GM12878 (cell line): Measurements from ENCODE around the gene CORO1A. TPM values are rescaled to one million over a fixed set of nuclear protein-coding genes. Genes with fewer than 3 reads are reported as not detected.

Experiments
- ATAC-seq: fragments of 200-7000 bp; cut with Tn5 transposase; 3 replicates; pipeline ENCODE4 v1.9.1; 2020; ENCODE audit warnings: mild to moderate bottlenecking, moderate library complexity
- BruUV-seq: library from RNA; stranded (reverse); fragments of 400-500 nt; replicated peaks from 2 replicates; lab custom pipeline; 2021; lab: Mats Ljungman, UMichigan
- CTCF ChIA-PET: fragments of 300-600 bp; sonication (Branson Sonifier 250); formaldehyde crosslinking; extraction: SDS; loops from one replicate; lab custom pipeline; 2021; ENCODE audit warnings: inconsistent platforms; lab: Yijun Ruan, JAX
- POLR2A ChIA-PET: fragments of 350-600 bp; formaldehyde crosslinking; extraction: SDS; loops from one replicate; lab custom pipeline; 2021; ENCODE audit warnings: inconsistent platforms; lab: Charles Lee
- RAD21 ChIA-PET: fragments of 300-600 bp; sonication (Branson Sonifier 250); formaldehyde crosslinking; loops from one replicate; lab custom pipeline; 2023; ENCODE audit warnings: antibody characterized with exemption; ENCODE audit not compliant: unreplicated experiment; lab: Charles Lee
- SMC1A ChIA-PET: fragments of 300-600 bp; sonication (Branson Sonifier 250); formaldehyde crosslinking; loops from one replicate; lab custom pipeline; 2023; ENCODE audit not compliant: unreplicated experiment, uncharacterized antibody; lab: Charles Lee
- DNase-seq: peaks from one replicate; pipeline ENCODE4 v3.0.0-alpha.2; 2011; ENCODE audit warnings: low read depth, low spot score
- FAIRE-seq: peaks from 3 replicates; lab custom pipeline; 2011; peaks lifted over from hg19 to GRCh38; lab: Jason Lieb, UNC
- H2AFZ ChIP-seq: 2 replicates; pipeline ENCODE4 v1.6.0; 2011; ENCODE audit warnings: low read depth, low read length, control low read depth; ENCODE audit not compliant: control insufficient read depth
- H3K27ac ChIP-seq: 2 replicates; pipeline ENCODE4 v1.5.1; 2011; ENCODE audit warnings: control low read depth; ENCODE audit not compliant: control insufficient read depth, insufficient read depth
- H3K27me3 ChIP-seq, 2 experiments: replicated peaks in 1 of 2; 2 replicates each; pipeline versions ENCODE4 v1.6.0 to v1.6.1; 2011; ENCODE audit warnings: low read length in 1 of 2; ENCODE audit not compliant: control insufficient read depth in 2 of 2, insufficient read depth in 2 of 2
- H3K36me3 ChIP-seq, 2 experiments: 2 replicates each; pipeline ENCODE4 v1.5.1; 2011; ENCODE audit warnings: low read length in 1 of 2; ENCODE audit not compliant: control insufficient read depth in 2 of 2, insufficient read depth in 2 of 2
- H3K4me1 ChIP-seq: 2 replicates; pipeline ENCODE4 v1.6.1; 2011; ENCODE audit warnings: mild to moderate bottlenecking, low read length, moderate library complexity, mixed read lengths; ENCODE audit not compliant: control insufficient read depth, insufficient read depth
- H3K4me2 ChIP-seq: 2 replicates; pipeline ENCODE4 v1.6.0; 2011; ENCODE audit warnings: control low read depth; ENCODE audit not compliant: control insufficient read depth, insufficient read depth
- H3K4me3 ChIP-seq: fragments of 200-600 bp; sonication (generic); 2 replicates; pipeline ENCODE4 v1.5.1; 2016
- H3K79me2 ChIP-seq: 2 replicates; pipeline ENCODE4 v1.6.0; 2011; ENCODE audit warnings: low read length; ENCODE audit not compliant: control insufficient read depth, insufficient read depth
- H3K9ac ChIP-seq: 2 replicates; pipeline ENCODE4 v1.8.0; 2011; ENCODE audit warnings: low read length, control low read depth, mixed read lengths; ENCODE audit not compliant: control insufficient read depth, insufficient read depth
- H3K9me3 ChIP-seq: replicated peaks from 3 replicates; pipeline ENCODE4 v1.5.1; 2011; ENCODE audit warnings: mild to moderate bottlenecking, low read length; ENCODE audit not compliant: control insufficient read depth, insufficient read depth
- H4K20me1 ChIP-seq: 2 replicates; pipeline ENCODE4 v1.6.0; 2011; ENCODE audit not compliant: control insufficient read depth, insufficient read depth
- CHD4 ChIP-seq: fragments of 200-600 bp; sonication (generic); IDR thresholded peaks from 2 replicates; pipeline ENCODE4 v1.6.1; 2016; ENCODE audit warnings: mild to moderate bottlenecking
- MEF2B ChIP-seq: fragments of 450-650 bp; IDR thresholded peaks from 2 replicates; pipeline ENCODE4 v1.6.1; 2018; ENCODE audit warnings: mild to moderate bottlenecking, moderate library complexity; ENCODE audit not compliant: partially characterized antibody, poor library complexity, severe bottlenecking
- RELA ChIP-seq: fragments of 450-650 bp; IDR thresholded peaks from 2 replicates; pipeline ENCODE4 v1.8.0; 2014; ENCODE audit warnings: borderline replicate concordance; ENCODE audit not compliant: partially characterized antibody
- RFX5 ChIP-seq: IDR thresholded peaks from 2 replicates; pipeline ENCODE4 v1.6.1; 2011; ENCODE audit warnings: low read depth, low read length, improper control_type of control experiment
- SMC3 ChIP-seq: IDR thresholded peaks from 2 replicates; pipeline ENCODE4 v1.6.1; 2011; ENCODE audit warnings: low read length, improper control_type of control experiment, borderline replicate concordance
- SP1 ChIP-seq: IDR thresholded peaks from one replicate; pipeline ENCODE4 v1.6.1; 2011; ENCODE audit warnings: low read depth, low read length
- WGBS: methylation state at CpG from one replicate; pipeline ENCODE4 v1.1.6; 2016; ENCODE audit warnings: low lambda C conversion rate; ENCODE audit not compliant: insufficient replicate concordance, insufficient coverage; ENCODE audit errors: missing lambda C conversion rate; 5-methylcytosine and 5-hydroxymethylcytosine counted together
- in situ Hi-C: fragments of 300-500 bp; cut with MboI; formaldehyde crosslinking; loops from 9 replicates; pipeline ENCODE4 v1.14.3; 2018; ENCODE audit warnings: mixed read lengths
- intact Hi-C: fragments of 100-400 bp; cut with micrococcal nuclease; formaldehyde crosslinking; loops from one replicate; pipeline ENCODE4 v1.14.2; 2022; ENCODE audit not compliant: unreplicated experiment
- polyA plus RNA-seq, 11 experiments: library from polyadenylated mRNA; depleted of rRNA in 4 of 11; unstranded in 6 of 11; stranded (reverse) in 5 of 11; fragments of >200 nt; fragmentation: Nextera tagmentation in 4 of 11; fragmentation: Illumina TruSeq in 1 of 11; extraction: Ambion mirVana in 4 of 11; extraction: Trizol in 1 of 11; gene quantifications; 1 replicate in 1 of 11; 2 replicates in 10 of 11; pipeline versions ENCODE4 v1.2.1 to v1.2.3, GENCODE V29; 2011 to 2016; ENCODE audit warnings: inconsistent platforms in 2 of 11, missing spikeins in 2 of 11, low read depth in 1 of 11
- total RNA-seq, 4 experiments: library from RNA; depleted of rRNA in 3 of 4; stranded (reverse); fragments of >200 nt in 3 of 4; fragmentation: Illumina TruSeq in 1 of 4; extraction: Trizol in 1 of 4; gene quantifications; 2 replicates each; pipeline versions ENCODE4 v1.2.1 to v1.2.3, GENCODE V29; 2013 to 2021
- TF ChIP-seq, protein P1 (sequence below): fragments of 450-650 bp; IDR thresholded peaks from 2 replicates; pipeline ENCODE4 v1.6.1; 2017; ENCODE audit warnings: low read depth, mild to moderate bottlenecking, moderate library complexity

The CORO1A gene
- total and polyA plus RNA-seq, 10 of the 15 experiments (the other 5 are each of a cell fraction or from before 2014, with no cell fraction given) = 16.3 to 1,464 (median 714) TPM

DNA sequence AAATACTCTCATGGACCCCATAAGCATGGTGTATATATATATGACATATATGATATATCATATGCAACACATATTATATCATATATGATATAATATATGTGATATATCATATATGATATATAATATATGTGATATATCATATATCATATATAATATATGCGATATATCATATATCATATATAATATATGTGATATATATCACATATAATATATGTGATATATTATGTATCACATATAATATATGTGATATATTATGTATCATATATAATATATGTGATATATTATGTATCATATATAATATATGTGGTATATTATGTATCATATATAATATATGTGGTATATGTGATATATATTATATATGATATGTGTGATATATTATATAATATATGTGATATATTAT is 38.5 kb upstream of the CORO1A start (continued):
- TF ChIP-seq, protein P1, sequence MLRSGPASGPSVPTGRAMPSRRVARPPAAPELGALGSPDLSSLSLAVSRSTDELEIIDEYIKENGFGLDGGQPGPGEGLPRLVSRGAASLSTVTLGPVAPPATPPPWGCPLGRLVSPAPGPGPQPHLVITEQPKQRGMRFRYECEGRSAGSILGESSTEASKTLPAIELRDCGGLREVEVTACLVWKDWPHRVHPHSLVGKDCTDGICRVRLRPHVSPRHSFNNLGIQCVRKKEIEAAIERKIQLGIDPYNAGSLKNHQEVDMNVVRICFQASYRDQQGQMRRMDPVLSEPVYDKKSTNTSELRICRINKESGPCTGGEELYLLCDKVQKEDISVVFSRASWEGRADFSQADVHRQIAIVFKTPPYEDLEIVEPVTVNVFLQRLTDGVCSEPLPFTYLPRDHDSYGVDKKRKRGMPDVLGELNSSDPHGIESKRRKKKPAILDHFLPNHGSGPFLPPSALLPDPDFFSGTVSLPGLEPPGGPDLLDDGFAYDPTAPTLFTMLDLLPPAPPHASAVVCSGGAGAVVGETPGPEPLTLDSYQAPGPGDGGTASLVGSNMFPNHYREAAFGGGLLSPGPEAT = no peak
- TF ChIP-seq SMC3 = no peak
- TF ChIP-seq RFX5 = no peak
- TF ChIP-seq SP1 = no peak

DNA sequence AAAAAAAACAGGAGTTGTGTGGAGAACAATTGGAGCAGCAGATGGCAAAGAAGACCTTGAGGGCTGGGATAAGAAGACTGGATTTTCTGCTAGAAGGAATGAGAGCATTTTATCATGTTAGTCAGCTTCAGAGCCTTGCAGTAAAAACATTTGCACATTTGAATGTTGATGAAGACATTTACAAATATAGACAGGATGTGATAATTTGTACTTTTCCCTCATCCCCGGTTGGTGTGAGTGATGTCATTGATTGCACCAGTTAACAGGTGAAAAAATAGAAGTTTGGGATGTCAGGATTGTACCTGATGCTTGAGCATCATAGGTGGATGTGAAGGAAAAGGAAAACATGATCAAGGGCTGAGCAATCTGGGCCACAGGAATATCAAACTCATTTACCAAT is 37.7 kb upstream of the CORO1A start:
- Histone ChIP-seq H3K27ac (no peak overlapping the region), H2AFZ (no peak overlapping the region), H3K27me3 (no peaks in the 10 kb centered on the region), H3K4me2 (no peak overlapping the region), H3K9me3 (peaks cover 6% of the 10 kb centered on the region), H3K79me2 (no peaks in the 10 kb centered on the region), H3K9ac (no peak overlapping the region), H4K20me1 (no peaks in the 10 kb centered on the region), H3K4me3 (no peak overlapping the region), H3K36me3 (no peaks in the 10 kb centered on the region), H3K4me1 (no peaks in the 10 kb centered on the region)
- RAD21 ChIA-PET = no interaction called here
- BruUV-seq = no TSS peak
- intact Hi-C loops = no loop called here
- ATAC-seq = no peak
- POLR2A ChIA-PET = no interaction called here
- SMC1A ChIA-PET = no interaction called here
- CTCF ChIA-PET = interaction anchor here (0.7 kb wide), 1 partner anchor 264 kb away, joined by 3 read pairs; no protein-coding TSS in a partner anchor
- in situ Hi-C loops = no loop called here
- no peak for DNase-seq
- FAIRE-seq = no peak
- 4% methylated on average over 1 of the region's 1 CpG for WGBS
- TF ChIP-seq MEF2B = no peak
- TF ChIP-seq CHD4 = no peak
- TF ChIP-seq RELA = no peak
- TF ChIP-seq, all 136 proteins: peak for 0
